ENCODE results near the gene C9.

Gene C9

GRCh38 chr5:39379693-39380092, 15.4 kb upstream of the C9 start:
- no peak overlapping the region for H3K4me3 ChIP-seq (ENCODE audit: low read depth, low read length)

GRCh38 chr5:39377613-39378012, 13.3 kb upstream of the C9 start:
- no peak for TF ChIP-seq CTCF (IDR thresholded peaks at IDR 0.05; ENCODE audit: low read depth, low read length, missing control alignments)
- Histone ChIP-seq H3K27ac (no peak overlapping the region), H3K36me3 (replicated peaks) (peaks cover 82% of the 10 kb centered on the region), H3K4me3 (ENCODE audit: low read depth, low read length) (no peak overlapping the region), H3K27me3 (replicated peaks) (no peaks in the 10 kb centered on the region)
- in situ Hi-C loops (cut with HindIII; ENCODE audit: low pct_ligation_motif_present, low sequenced_read_pairs) = loop anchor here (25.0 kb wide), 1 partner anchor 160 kb away; no protein-coding TSS in a partner anchor
- DNase-seq = no peak

More at GRCh38 chr5:39379693-39380092, 15.4 kb upstream of the C9 start:
- Histone ChIP-seq H3K27ac (no peak overlapping the region), H3K27me3 (replicated peaks) (no peaks in the 10 kb centered on the region), H3K36me3 (replicated peaks) (peaks cover 71% of the 10 kb centered on the region)
- in situ Hi-C loops (cut with HindIII; ENCODE audit: low pct_ligation_motif_present, low sequenced_read_pairs) = loop anchor here (25.0 kb wide), 1 partner anchor 158 kb away; no protein-coding TSS in a partner anchor
- no peak for TF ChIP-seq CTCF (IDR thresholded peaks at IDR 0.05; ENCODE audit: low read depth, low read length, missing control alignments)
- DNase-seq = no peak

- Histone ChIP-seq H3K27me3 (replicated peaks) (no peaks in the 10 kb centered on the region), H3K4me3 (ENCODE audit: low read depth, low read length) (no peak overlapping the region), H3K36me3 (replicated peaks) (peaks cover 79% of the 10 kb centered on the region), H3K27ac (no peak overlapping the region)
- in situ Hi-C loops (cut with HindIII; ENCODE audit: low pct_ligation_motif_present, low sequenced_read_pairs) = loop anchor here (25.0 kb wide), 1 partner anchor 161 kb away; no protein-coding TSS in a partner anchor
- DNase-seq = peak; percentile 47
- peak; percentile 72 for TF ChIP-seq CTCF (IDR thresholded peaks at IDR 0.05; ENCODE audit: low read depth, low read length, missing control alignments)
Measured at GRCh38 chr5:39376293-39376714, 12.0 kb upstream of the C9 start.

- peaks cover 67% of the 10 kb centered on the region for H3K36me3 ChIP-seq (replicated peaks)
Measured at GRCh38 chr5:39373791-39374190, 9.5 kb upstream of the C9 start.

GRCh38 chr5:39371367-39371635, 7.0 kb upstream of the C9 start:
- no peak for TF ChIP-seq CTCF (IDR thresholded peaks at IDR 0.05; ENCODE audit: low read depth, low read length, missing control alignments)
- Histone ChIP-seq H3K27me3 (replicated peaks) (no peaks in the 10 kb centered on the region), H3K27ac (no peak overlapping the region), H3K36me3 (replicated peaks) (peaks cover 49% of the 10 kb centered on the region), H3K4me3 (ENCODE audit: low read depth, low read length) (no peak overlapping the region)
- no peak for DNase-seq
- in situ Hi-C loops (cut with HindIII; ENCODE audit: low pct_ligation_motif_present, low sequenced_read_pairs) = no loop called here

More at GRCh38 chr5:39373791-39374190, 9.5 kb upstream of the C9 start:
- Histone ChIP-seq H3K27ac (no peak overlapping the region), H3K4me3 (ENCODE audit: low read depth, low read length) (no peak overlapping the region), H3K27me3 (replicated peaks) (no peaks in the 10 kb centered on the region)
- in situ Hi-C loops (cut with HindIII; ENCODE audit: low pct_ligation_motif_present, low sequenced_read_pairs) = no loop called here
- no peak for DNase-seq
- no peak for TF ChIP-seq CTCF (IDR thresholded peaks at IDR 0.05; ENCODE audit: low read depth, low read length, missing control alignments)
